ENCODE data around the gene ADGRF3.
"Not testable (repeated sequence)": the region's sequence is repeated elsewhere in the genome, so short reads cannot be mapped to it uniquely, and the experiment has no call there.

The ADGRF3 gene

DNA sequence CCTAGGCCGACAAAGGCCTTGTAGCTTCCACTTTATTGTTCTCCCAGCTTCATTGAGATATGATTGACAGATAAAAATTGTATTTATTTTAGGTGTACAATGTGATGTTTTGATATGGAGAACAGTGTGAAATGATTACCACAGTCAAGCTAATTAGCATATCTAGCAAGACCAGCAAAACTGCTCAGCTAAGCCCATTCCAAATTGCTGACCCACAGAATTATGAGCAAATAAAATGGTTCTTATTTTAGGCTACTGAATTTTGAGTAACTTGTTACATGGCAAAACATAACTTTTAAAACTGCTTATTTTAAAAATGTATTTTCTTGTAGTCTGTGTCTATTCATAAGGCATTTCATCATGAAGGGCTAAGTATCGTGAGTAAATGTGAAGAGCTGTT, 9.3 kb downstream of the ADGRF3 start:
- no peak overlapping the region for H3K4me3 ChIP-seq (ENCODE audit: low read depth, low read length)
- TF ChIP-seq CTCF (IDR thresholded peaks at IDR 0.05; ENCODE audit: low read depth, low read length) = no peak

GRCh38 chr2:26336719-26337118, 9.9 kb downstream of the ADGRF3 start:
- TF ChIP-seq CTCF (IDR thresholded peaks at IDR 0.05; ENCODE audit: low read depth, low read length) = no peak
- no peak overlapping the region for H3K4me3 ChIP-seq (ENCODE audit: low read depth, low read length)

DNA sequence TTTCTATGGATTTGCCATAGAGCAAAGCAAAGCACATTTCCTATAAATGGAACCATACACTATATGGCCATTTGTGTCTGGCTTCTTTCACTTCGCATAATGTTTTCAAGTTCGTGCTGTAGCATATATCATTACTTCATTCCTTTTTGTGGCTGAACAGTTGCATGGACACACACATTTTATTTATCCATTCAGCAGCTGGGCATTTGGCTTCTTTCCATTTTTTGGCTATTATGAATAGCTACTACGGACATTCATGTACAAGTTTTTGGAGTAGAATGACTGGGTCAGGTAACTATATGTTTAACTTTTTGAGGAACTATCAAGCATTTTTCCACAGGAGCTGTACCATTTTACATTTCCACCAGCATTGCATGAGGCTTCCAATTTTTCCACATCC, 11.4 kb downstream of the ADGRF3 start:
- no peak for TF ChIP-seq CTCF (IDR thresholded peaks at IDR 0.05; ENCODE audit: low read depth, low read length)
- H3K4me3 ChIP-seq (ENCODE audit: low read depth, low read length) = no peak overlapping the region

- TF ChIP-seq CTCF (IDR thresholded peaks at IDR 0.05; ENCODE audit: low read depth, low read length) = no peak
- no peak overlapping the region for H3K4me3 ChIP-seq (ENCODE audit: low read depth, low read length)
These were observed 13.3 kb downstream of the ADGRF3 start for GRCh38 chr2:26333293-26333692.

GRCh38 chr2:26331321-26331720, 15.3 kb downstream of the ADGRF3 start:
- not testable (repeated sequence) for H3K4me3 ChIP-seq (ENCODE audit: low read depth, low read length)

DNA sequence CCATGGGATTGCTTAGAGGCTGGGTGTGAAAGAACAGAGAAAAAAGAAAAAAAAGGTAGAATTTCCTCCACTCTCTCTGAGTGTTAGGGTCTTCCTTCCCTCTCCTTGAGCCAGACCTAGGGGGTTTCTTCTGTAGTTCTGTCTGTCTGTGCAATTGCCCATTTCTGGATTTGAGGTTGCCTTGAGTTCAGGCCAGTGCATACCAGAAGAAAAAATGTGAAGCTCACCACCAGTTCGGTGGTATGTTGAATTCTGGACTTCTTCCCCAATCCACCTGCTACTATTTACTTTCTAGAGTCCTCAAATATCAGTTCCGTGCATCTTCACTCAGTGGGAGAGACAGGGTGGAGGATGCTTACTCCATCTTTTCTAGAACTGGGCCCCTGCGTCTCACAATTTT, 16.0 kb downstream of the ADGRF3 start:
- no peak for TF ChIP-seq CTCF (IDR thresholded peaks at IDR 0.05; ENCODE audit: low read depth, low read length)

GRCh38 chr2:26330114-26330549, 16.5 kb downstream of the ADGRF3 start:
- TF ChIP-seq CTCF (IDR thresholded peaks at IDR 0.05; ENCODE audit: low read depth, low read length) = peak; percentile 90

More for the DNA sequence above, 16.0 kb downstream of the ADGRF3 start:
- H3K4me3 ChIP-seq (ENCODE audit: low read depth, low read length) = no peak overlapping the region

DNA sequence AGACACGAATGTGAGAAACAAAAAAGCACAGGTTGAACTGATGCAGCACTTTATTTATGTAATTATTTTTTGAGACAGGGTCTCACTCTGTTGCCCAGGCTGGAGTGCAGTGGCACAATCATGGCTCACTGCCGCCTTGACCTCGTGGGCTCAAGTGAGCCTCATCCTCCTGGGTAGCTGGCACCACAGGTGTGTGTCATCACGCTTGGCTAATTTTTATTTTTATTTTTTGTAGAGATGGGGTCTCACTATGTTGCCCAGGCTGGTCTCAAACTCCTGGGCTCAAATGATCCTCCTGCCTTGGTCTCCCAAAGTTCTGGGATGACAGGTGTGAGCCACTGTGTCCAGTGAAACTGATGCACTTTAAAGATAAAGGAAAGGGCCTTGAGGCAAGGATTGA, 17.5 kb downstream of the ADGRF3 start:
- not testable (repeated sequence) for H3K4me3 ChIP-seq (ENCODE audit: low read depth, low read length)

More at GRCh38 chr2:26330114-26330549, 16.5 kb downstream of the ADGRF3 start:
- H3K4me3 ChIP-seq (ENCODE audit: low read depth, low read length) = no peak overlapping the region
